B cell (primary cell): Measurements from ENCODE around the gene ANTXR2. TPM values are rescaled to one million over a fixed set of nuclear protein-coding genes. Genes with fewer than 3 reads are reported as not detected.

ENCODE experiments used
- ATAC-seq: fragments of 200-7000 bp; cut with Tn5 transposase; one replicate; pipeline ENCODE4 v1.10.0; 2021; ENCODE audit warnings: low read depth, mild to moderate bottlenecking, moderate number of reproducible peaks, moderate library complexity
- CTCF ChIA-PET: fragments of 350-600 bp; sonication (Branson Sonifier 250); formaldehyde crosslinking; loops from one replicate; lab custom pipeline; 2021; ENCODE audit warnings: antibody characterized with exemption, inconsistent platforms; lab: Charles Lee
- POLR2A ChIA-PET: fragments of 350-600 bp; sonication (Branson Sonifier 250); formaldehyde crosslinking; loops from one replicate; lab custom pipeline; 2021; ENCODE audit warnings: antibody characterized with exemption; lab: Charles Lee
- DNase-seq: peaks from one replicate; pipeline ENCODE4 v3.0.0; 2013
- H2AFZ ChIP-seq: 2 replicates; pipeline ENCODE4 v1.6.1; 2012; ENCODE audit warnings: mild to moderate bottlenecking, low read depth, low read length; ENCODE audit not compliant: insufficient read depth, poor library complexity, severe bottlenecking
- H3K27ac ChIP-seq, 2 donors: 1 replicate in 1 of 2; 2 replicates in 1 of 2; pipeline ENCODE4 v1.5.1; 2012 to 2013; ENCODE audit warnings: low read length in 2 of 2, mild to moderate bottlenecking in 2 of 2, moderate library complexity in 1 of 2
- H3K27me3 ChIP-seq, 4 experiments: fragments of 200-600 bp in 1 of 4; sonication (generic) in 1 of 4; replicated peaks in 1 of 4; 1 replicate in 2 of 4; 2 replicates in 2 of 4; pipeline versions ENCODE4 v1.6.1 to v1.7.0; 2013 to 2016; ENCODE audit warnings: low read length in 3 of 4, mild to moderate bottlenecking in 2 of 4, mixed read lengths in 1 of 4, moderate library complexity in 1 of 4; ENCODE audit not compliant: insufficient read depth in 4 of 4, control insufficient read depth in 3 of 4; ENCODE audit errors: control extremely low read depth in 1 of 4
- H3K36me3 ChIP-seq, 2 experiments: replicated peaks in 1 of 2; 1 replicate in 1 of 2; 2 replicates in 1 of 2; pipeline versions ENCODE4 v1.6.1 to v1.7.1; 2013; ENCODE audit warnings: low read length in 1 of 2; ENCODE audit not compliant: insufficient read depth in 2 of 2, control insufficient read depth in 1 of 2; ENCODE audit errors: control extremely low read depth in 1 of 2, extremely low read depth in 1 of 2
- H3K4me1 ChIP-seq, 2 donors: fragments of 200-600 bp in 1 of 2; sonication (generic) in 1 of 2; 1 replicate in 1 of 2; 2 replicates in 1 of 2; pipeline versions ENCODE4 v1.5.1 to v1.6.1; 2013 to 2017; ENCODE audit warnings: low read length in 2 of 2; ENCODE audit not compliant: control insufficient read depth in 2 of 2, insufficient read depth in 2 of 2
- H3K4me2 ChIP-seq: replicated peaks from 2 replicates; pipeline ENCODE3; 2012; ENCODE audit warnings: mild to moderate bottlenecking, low read depth, low read length; ENCODE audit not compliant: poor library complexity, severe bottlenecking
- H3K4me3 ChIP-seq, 5 experiments: fragments of 200-600 bp in 1 of 5; sonication (generic) in 1 of 5; 1 replicate in 3 of 5; 2 replicates in 2 of 5; pipeline versions ENCODE4 v1.5.1 to v1.7.0; 2011 to 2016; ENCODE audit warnings: low read length in 4 of 5, mild to moderate bottlenecking in 4 of 5, low read depth in 2 of 5, control low read depth in 1 of 5, moderate library complexity in 1 of 5; ENCODE audit not compliant: insufficient read depth in 1 of 5; ENCODE audit errors: control extremely low read depth in 1 of 5, extremely low read depth in 1 of 5
- H3K79me2 ChIP-seq: fragments of 200-600 bp; sonication (generic); one replicate; pipeline ENCODE4 v1.6.0; 2016; ENCODE audit warnings: low read length; ENCODE audit not compliant: control insufficient read depth, insufficient read depth
- H3K9ac ChIP-seq: fragments of 200-600 bp; sonication (generic); 2 replicates; pipeline ENCODE4 v1.6.1; 2017; ENCODE audit warnings: mild to moderate bottlenecking, low read length, moderate library complexity
- H3K9me3 ChIP-seq, 3 donors: one replicate each; pipeline versions ENCODE4 v1.6.1 to v1.7.1; 2013; ENCODE audit warnings: low read length in 2 of 3; ENCODE audit not compliant: control insufficient read depth in 2 of 3, insufficient read depth in 1 of 3; ENCODE audit errors: control extremely low read depth in 1 of 3
- H4K20me1 ChIP-seq: 2 replicates; pipeline ENCODE4 v1.6.0; 2012; ENCODE audit warnings: mild to moderate bottlenecking, low read length; ENCODE audit not compliant: insufficient read depth, control insufficient read depth, poor library complexity, severe bottlenecking
- H3K27ac Mint-ChIP-seq: one replicate; pipeline ENCODE4 v1.8.0; 2021; ENCODE audit warnings: mixed read lengths
- H3K27me3 Mint-ChIP-seq: one replicate; pipeline ENCODE4 v1.8.0; 2021; ENCODE audit warnings: mixed read lengths
- H3K4me1 Mint-ChIP-seq: one replicate; pipeline ENCODE4 v1.8.0; 2021; ENCODE audit warnings: mixed read lengths
- H3K4me3 Mint-ChIP-seq: one replicate; pipeline ENCODE4 v1.8.0; 2021; ENCODE audit warnings: mixed read lengths
- H3K9me3 Mint-ChIP-seq: one replicate; pipeline ENCODE4 v1.8.0; 2022; ENCODE audit warnings: mixed read lengths; ENCODE audit not compliant: insufficient read depth
- EZH2 ChIP-seq: IDR thresholded peaks from 2 replicates; pipeline ENCODE4 v1.6.1; 2012; ENCODE audit warnings: borderline replicate concordance, low read depth, mild to moderate bottlenecking, moderate library complexity, low read length; ENCODE audit not compliant: insufficient read depth, poor library complexity, severe bottlenecking
- WGBS: methylation state at CpG from one replicate; pipeline ENCODE4 v1.1.5; 2013; ENCODE audit warnings: missing lambda C conversion rate; ENCODE audit not compliant: insufficient coverage; 5-methylcytosine and 5-hydroxymethylcytosine counted together
- intact Hi-C: fragments of 100-400 bp; cut with micrococcal nuclease; formaldehyde crosslinking; loops from one replicate; pipeline ENCODE4 v1.10.0; 2022
- polyA plus RNA-seq: library from polyadenylated mRNA; depleted of rRNA; stranded (reverse); fragments of >200 nt; gene quantifications from 2 replicates; pipeline ENCODE4 v1.2.3, GENCODE V29; 2012
- total RNA-seq, 2 donors: library from RNA; stranded (reverse); fragments of 120-200 nt in 1 of 2; gene quantifications; 1 replicate in 1 of 2; 2 replicates in 1 of 2; pipeline versions ENCODE4 v1.2.3 to v1.2.4, GENCODE V29; 2013 to 2022
- TF ChIP-seq, protein P1 (sequence below): fragments of 200-600 bp; IDR thresholded peaks from one replicate; pipeline ENCODE4 v1.8.0; 2022; ENCODE audit warnings: antibody characterized with exemption, mild to moderate bottlenecking

The ANTXR2 gene
- total and polyA plus RNA-seq, 2 donors (not counting 1 experiment from before 2014, with no cell fraction given): 10.6 to 63.0 TPM

DNA sequence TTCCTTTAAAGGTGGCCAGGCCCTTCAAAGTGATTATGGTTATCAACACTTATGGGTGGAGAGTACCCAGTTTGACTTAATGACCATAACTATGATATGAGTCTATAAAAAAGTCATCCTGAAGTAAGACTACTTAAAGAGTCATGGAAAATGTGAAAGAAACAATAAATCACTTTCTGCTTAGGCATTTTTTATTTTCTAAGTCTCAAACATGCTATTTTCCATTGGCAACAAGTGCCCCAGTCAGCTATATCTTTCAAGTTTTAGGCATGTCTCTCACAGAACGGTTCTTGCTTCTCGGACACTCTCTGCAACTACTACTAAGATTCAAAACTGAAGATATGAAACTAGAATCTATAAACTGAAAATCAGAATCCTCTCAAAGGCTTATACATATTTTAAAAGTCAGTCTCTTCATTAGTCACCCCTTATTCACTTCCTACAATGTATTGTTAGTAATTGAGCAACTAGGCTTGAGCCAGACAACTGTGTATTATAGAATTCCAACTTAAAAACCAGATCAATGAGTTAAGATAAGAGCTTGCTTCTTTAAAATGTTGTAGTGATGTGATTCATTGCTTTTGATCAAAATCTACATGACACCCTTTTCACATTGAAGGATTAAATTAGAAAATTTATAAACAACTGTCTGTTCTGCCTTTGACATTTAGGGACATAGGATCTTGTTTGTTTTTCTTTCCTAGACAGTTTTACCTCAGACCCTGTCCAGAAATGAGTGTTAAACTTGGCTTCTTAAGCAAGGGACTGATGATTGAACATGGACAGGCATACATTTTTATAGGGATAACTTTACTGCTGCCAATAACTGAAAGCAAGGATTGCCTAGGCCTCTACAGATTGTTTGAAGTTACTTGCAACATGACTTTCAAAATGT lies 2.9 kb downstream of the ANTXR2 start:
- intact Hi-C loops: loop anchor here (5.0 kb wide), 1 partner anchor 1128 kb away; no protein-coding TSS in a partner anchor
- DNase-seq (no peak), ATAC-seq (no peak)
- POLR2A ChIA-PET: interaction anchor here (0.6 kb wide), 1 partner anchor 12 kb away, joined by 4 read pairs; no protein-coding TSS in a partner anchor
- Mint-ChIP-seq H3K4me1 (peaks cover 61% of the 10 kb centered on the region), H3K27ac (peak overlapping the region; percentile 87), H3K27me3 (no peaks in the 10 kb centered on the region), H3K4me3 (peak overlapping the region; percentile 40), H3K9me3 (no peaks in the 10 kb centered on the region)
- peaks cover 27% of the 10 kb centered on the region in 2 donors for H3K4me1 ChIP-seq
- peak overlapping the region; percentile 93 for H3K4me2 ChIP-seq
- no peak overlapping the region for H2AFZ ChIP-seq
- H3K9ac ChIP-seq: no peak overlapping the region
- H3K4me3 ChIP-seq: no peak overlapping the region
- TF ChIP-seq, protein P1, sequence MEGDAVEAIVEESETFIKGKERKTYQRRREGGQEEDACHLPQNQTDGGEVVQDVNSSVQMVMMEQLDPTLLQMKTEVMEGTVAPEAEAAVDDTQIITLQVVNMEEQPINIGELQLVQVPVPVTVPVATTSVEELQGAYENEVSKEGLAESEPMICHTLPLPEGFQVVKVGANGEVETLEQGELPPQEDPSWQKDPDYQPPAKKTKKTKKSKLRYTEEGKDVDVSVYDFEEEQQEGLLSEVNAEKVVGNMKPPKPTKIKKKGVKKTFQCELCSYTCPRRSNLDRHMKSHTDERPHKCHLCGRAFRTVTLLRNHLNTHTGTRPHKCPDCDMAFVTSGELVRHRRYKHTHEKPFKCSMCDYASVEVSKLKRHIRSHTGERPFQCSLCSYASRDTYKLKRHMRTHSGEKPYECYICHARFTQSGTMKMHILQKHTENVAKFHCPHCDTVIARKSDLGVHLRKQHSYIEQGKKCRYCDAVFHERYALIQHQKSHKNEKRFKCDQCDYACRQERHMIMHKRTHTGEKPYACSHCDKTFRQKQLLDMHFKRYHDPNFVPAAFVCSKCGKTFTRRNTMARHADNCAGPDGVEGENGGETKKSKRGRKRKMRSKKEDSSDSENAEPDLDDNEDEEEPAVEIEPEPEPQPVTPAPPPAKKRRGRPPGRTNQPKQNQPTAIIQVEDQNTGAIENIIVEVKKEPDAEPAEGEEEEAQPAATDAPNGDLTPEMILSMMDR: no peak
- no peak for TF ChIP-seq EZH2
- H3K27ac ChIP-seq: peak overlapping the region in 1 of 2 donors; percentile 91
- no peaks in the 10 kb centered on the region for H3K27me3 ChIP-seq
- peaks cover 3 to 19% of the 10 kb centered on the region in 2 experiments for H3K36me3 ChIP-seq
- H3K9me3 ChIP-seq: no peaks in the 10 kb centered on the region
- H4K20me1 ChIP-seq: no peaks in the 10 kb centered on the region
- CTCF ChIA-PET: interaction anchor here (0.8 kb wide), 1 partner anchor 14 kb away, joined by 3 read pairs; no protein-coding TSS in a partner anchor
- 67% methylated on average over 2 of the region's 2 CpGs for WGBS
- H3K79me2 ChIP-seq: peaks cover 15% of the 10 kb centered on the region
